ENCODE results near the gene FRAS1.

- TF ChIP-seq CTCF (conservative IDR thresholded peaks at IDR 0.05) (no peak), EZH2 (IDR thresholded peaks at IDR 0.05; ENCODE audit: low read depth) (no peak)
These were observed 117.8 kb downstream of the FRAS1 start for GRCh38 chr4:78174891-78175290.
